IPS DF 4.7 (cell line): ENCODE measurements around the gene MALRD1.
A peak's percentile ranks its signal among the peaks of the same experiment; 100 is the strongest.
"Not testable (repeated sequence)": the region's sequence is repeated elsewhere in the genome, so short reads cannot be mapped to it uniquely, and the experiment has no call there.

Experiments
- DNase-seq: peaks from one replicate; pipeline ENCODE4 v3.0.0-alpha.2; 2013; ENCODE audit warnings: low spot score; ENCODE audit errors: extremely low read depth

MALRD1 gene

GRCh38 chr10:19704544-19704943 is 655.9 kb downstream of the MALRD1 start:
- no peak for DNase-seq

GRCh38 chr10:19705250-19705649 is 656.6 kb downstream of the MALRD1 start:
- DNase-seq = no peak

- DNase-seq = no peak
Observed at GRCh38 chr10:19706904-19707303, 658.3 kb downstream of the MALRD1 start.

DNA sequence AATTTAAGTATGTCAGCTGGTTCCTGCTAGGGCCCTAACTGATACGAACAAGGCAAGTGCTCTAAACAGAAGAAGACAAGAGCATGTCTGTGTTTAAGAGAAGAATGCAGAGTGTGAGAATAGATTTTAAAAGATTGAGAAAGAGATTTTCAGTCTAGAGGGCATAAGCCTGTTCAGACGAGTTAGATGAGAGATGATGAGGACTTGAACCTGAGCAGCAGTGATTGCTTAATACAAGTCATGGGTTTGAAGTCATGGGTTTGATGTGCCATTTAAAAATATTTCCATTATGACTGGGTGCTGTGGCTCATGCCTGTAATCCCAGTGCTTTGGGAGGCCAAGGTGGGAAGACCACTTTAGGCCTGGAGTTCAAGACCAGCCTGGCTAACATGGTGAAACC is 658.8 kb downstream of the MALRD1 start:
- no peak for DNase-seq

- no peak for DNase-seq
Observed at GRCh38 chr10:19708031-19708430, 659.4 kb downstream of the MALRD1 start.

DNA sequence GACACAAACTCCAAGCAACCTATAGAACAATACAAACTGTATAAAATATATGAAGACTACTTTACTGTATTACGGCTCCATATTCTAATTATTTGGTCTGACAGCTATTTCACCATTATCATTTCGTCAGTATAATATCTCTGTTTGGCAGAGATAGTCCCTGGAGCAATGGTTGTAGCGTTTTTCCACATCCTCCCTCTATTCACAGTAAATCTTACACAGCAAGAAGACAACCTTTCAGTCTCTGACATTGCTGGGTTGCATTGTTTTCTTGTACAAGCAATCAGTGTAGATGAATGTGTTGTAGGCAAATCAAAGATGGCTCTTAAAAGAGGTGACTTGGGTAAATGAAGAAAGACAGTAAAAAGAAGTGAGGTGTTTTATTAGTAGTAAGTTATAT is 662.0 kb downstream of the MALRD1 start:
- DNase-seq = no peak

DNA sequence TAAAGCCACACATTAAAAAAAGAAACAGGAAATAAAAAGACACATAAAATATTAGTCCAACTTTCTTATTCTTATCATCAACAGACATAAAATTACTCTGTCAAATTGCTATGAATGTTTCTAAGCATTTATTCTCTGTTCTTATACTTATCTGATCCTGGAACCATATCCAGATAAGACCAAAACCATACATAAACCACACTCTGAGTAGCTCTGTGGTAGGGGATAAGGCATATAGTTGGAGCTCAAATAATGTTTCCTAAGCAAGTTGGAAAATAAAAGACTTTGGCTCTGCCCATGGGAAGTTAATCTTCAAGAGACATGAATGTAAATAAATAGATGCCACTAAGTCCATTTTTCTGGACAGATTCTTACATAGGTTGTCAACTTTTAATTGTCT is 664.6 kb downstream of the MALRD1 start:
- DNase-seq = no peak

- peak; percentile 9 for DNase-seq
Observed at GRCh38 chr10:19713800-19714525, 665.4 kb downstream of the MALRD1 start.

GRCh38 chr10:19719284-19719683 is 670.7 kb downstream of the MALRD1 start:
- DNase-seq = no peak

DNA sequence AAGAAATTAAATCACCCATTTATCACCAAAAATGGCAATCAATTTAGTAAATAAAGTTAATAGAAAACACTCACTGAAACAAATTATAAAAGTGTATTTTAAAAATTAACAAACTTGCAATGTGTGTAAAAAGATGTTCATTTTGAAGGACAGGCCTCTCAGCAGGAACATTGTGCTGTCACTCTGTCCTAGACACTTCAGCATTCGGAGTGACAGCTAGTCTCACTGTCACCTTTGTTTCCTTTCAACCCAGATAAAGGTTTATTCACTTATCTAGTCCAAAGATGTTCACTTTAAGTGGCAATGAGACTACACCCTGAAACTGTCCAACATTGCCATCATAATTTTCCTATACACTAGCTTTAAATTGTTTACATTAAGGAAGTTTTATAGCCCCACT is 675.7 kb downstream of the MALRD1 start:
- DNase-seq = no peak

GRCh38 chr10:19728376-19728775 is 679.8 kb downstream of the MALRD1 start:
- DNase-seq = no peak

DNA sequence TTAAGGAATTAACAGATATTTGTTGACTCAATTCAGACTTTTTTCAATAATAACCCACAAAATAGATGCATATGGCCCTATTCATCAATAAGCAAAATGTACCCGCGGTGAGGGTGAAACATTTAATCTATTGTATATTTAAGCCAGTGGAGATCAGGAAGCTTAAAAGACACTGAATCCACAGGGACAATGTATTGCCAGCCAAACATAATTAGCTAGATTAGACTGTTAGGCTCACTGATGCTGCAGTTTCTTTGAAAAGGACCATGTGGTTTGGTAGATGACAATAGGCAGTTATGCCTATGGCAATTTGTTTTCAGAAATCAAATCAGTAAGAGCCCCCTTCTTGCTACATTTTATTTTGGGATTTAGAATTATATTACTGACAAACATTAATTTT is 680.4 kb downstream of the MALRD1 start:
- no peak for DNase-seq

DNA sequence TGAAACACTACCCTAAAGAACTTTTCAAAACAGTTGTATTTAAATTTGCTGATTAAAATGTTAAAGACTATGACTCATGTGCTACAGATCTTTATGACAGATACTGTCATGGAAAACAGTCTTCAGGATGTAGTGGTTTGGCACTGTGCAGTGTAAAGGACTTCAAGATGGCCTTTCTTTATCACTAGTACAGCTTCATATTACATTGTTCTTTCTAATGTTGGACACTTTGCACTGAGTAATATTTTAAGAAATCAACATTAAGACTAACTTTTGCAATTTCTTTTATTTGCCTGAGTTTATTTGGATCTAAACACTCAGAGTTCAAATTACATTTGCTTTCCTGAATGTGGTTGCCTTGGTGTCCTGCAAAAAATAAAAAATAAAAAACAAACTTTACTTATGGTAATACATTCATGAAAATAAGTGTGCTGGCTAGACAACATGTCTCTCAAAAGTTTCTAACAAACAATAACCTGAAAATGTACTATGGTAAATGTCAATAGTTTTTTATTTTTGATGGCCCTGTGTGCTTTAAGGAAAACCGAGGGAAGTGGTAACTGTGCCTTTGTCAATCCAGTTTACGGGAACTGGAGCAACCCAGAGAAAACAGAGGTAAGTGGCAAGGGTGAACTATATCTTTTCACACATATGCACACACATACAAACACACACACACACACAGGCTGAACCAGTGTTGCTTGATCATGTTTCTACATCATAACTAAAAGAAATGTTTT is 681.7 kb downstream of the MALRD1 start:
- DNase-seq = no peak

GRCh38 chr10:19730907-19731217 is 682.3 kb downstream of the MALRD1 start:
- DNase-seq = no peak

DNA sequence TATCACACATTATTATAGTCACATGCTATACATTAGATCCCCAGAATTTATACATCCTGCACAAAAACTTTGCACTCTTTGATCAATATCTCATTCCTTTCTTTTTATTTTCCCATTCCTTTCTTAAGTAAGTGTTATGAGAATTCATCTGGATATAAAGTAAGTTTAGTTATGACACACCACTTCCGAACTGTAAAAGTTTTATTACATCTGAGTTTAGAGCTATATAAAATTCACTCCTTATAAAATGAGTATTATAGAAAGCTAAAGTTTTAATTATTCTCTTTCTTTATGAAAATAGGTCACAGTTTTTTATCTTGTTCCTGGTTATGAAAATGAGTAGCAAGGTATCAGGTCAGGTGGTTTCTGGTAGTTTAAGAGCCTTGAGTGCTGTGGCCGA is 683.0 kb downstream of the MALRD1 start:
- no peak for DNase-seq

- DNase-seq = no peak
Observed at GRCh38 chr10:19738440-19738839, 689.8 kb downstream of the MALRD1 start.

- DNase-seq = not testable (repeated sequence)
Observed at GRCh38 chr10:19739232-19739631, 690.6 kb downstream of the MALRD1 start.

GRCh38 chr10:19742144-19742543 is 693.5 kb downstream of the MALRD1 start:
- DNase-seq = not testable (repeated sequence)

- no peak for DNase-seq
Observed at GRCh38 chr10:19745672-19746071, 697.1 kb downstream of the MALRD1 start.

DNA sequence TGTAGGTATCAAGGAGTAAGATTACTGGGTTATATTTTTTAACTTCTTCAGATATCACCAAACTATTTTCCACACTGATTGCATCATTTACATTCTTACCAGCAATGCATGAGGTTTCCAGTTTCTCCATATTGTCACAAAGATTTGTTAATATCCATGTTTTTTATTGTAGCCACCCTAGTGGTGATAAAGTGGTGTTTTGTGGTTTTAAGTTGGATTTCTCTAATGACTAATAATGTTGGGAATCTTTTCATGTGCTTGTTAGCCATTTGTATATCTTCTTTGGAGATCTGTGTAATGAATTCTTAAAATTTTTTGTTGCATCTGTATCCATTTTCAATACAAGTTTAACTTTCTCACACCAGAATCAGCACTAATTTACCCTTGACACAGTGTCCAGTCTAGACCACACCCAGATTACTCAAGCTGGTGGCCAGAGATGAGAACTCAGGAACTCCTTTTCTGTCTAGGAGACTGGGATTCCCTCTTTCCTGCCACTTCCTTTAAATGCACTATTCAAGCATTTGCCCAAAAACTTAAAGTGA is 700.7 kb downstream of the MALRD1 start:
- no peak for DNase-seq

DNA sequence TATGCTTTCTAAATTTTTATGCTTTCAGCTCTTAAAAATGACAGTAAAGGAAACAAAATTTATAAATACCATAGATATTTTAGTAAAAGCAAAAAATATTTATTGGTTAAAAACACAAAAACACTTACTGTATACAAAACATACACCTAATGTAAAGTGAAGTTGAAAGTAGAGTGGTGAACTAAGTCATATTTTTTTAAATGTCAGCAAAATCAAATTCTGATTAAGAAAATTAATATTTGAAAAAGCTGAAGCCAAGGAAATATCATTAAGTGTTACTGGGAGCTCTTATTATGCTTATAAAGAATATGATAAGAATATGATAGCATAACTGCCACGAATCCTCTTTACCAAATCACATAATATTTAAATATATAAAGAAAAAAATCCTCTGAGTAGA is 702.4 kb downstream of the MALRD1 start:
- DNase-seq = no peak

DNA sequence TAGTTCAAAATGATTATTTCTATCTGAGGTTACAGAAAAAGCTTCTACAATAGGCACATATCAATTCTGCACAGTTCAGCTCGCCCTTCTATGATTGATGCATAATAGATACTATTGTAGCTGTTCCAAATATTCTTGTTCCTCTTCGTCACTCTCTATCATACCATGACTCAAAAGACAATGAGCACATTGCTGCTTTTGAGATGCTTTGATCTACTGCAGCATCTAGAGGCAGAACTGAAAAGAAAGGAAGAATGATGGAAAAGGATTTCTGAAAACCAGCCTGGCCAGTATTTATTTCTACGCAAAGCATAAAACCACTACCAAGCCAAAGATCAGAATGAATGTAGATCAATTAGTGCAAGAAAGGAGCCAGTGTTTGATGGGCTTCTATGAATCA is 708.3 kb downstream of the MALRD1 start:
- no peak for DNase-seq

- no peak for DNase-seq
Observed at GRCh38 chr10:19762026-19762425, 713.4 kb downstream of the MALRD1 start.
